AG09309 (cell line): Measurements from ENCODE around the gene METTL23.

Experiments used
- DNase-seq: peaks from one replicate; pipeline ENCODE4 v3.0.0-alpha.2; 2010; ENCODE audit warnings: low read depth
- H3K4me3 ChIP-seq: 2 replicates; pipeline ENCODE4 v1.5.1; 2011; ENCODE audit warnings: mild to moderate bottlenecking, low read depth, low read length, moderate library complexity; ENCODE audit not compliant: control insufficient read depth
- CTCF ChIP-seq: IDR thresholded peaks from 2 replicates; pipeline ENCODE4 v1.5.1; 2011; ENCODE audit warnings: mild to moderate bottlenecking, low read depth, low read length, inconsistent platforms; ENCODE audit not compliant: insufficient read depth, control insufficient read depth; ENCODE audit errors: missing control alignments

METTL23 gene

GRCh38 chr17:76687298-76688164, 39.1 kb upstream of the METTL23 start:
- TF ChIP-seq CTCF: no peak
- no peak overlapping the region for H3K4me3 ChIP-seq
- no peak for DNase-seq

- no peak overlapping the region for H3K4me3 ChIP-seq
- TF ChIP-seq CTCF: no peak
- no peak for DNase-seq
Observed at GRCh38 chr17:76688165-76688622, 38.4 kb upstream of the METTL23 start.

- no peak for DNase-seq
- TF ChIP-seq CTCF: no peak
- no peak overlapping the region for H3K4me3 ChIP-seq
Observed at GRCh38 chr17:76689859-76690258, 36.8 kb upstream of the METTL23 start.

GRCh38 chr17:76690596-76691280, 35.9 kb upstream of the METTL23 start:
- H3K4me3 ChIP-seq: no peak overlapping the region
- DNase-seq: no peak
- no peak for TF ChIP-seq CTCF

GRCh38 chr17:76691379-76692191, 35.1 kb upstream of the METTL23 start:
- H3K4me3 ChIP-seq: no peak overlapping the region
- TF ChIP-seq CTCF: no peak

GRCh38 chr17:76695059-76695831, 31.4 kb upstream of the METTL23 start:
- no peak for DNase-seq
- no peak overlapping the region for H3K4me3 ChIP-seq
- TF ChIP-seq CTCF: no peak

More at GRCh38 chr17:76691379-76692191, 35.1 kb upstream of the METTL23 start:
- no peak for DNase-seq
